Activated T-helper 17 cell treated with anti-CD3 and anti-CD28 coated beads, Interleukin-2, amount 50 U/mL, for 72 hours (primary cell): ENCODE results near the gene GNG13. TPM values are rescaled to one million over a fixed set of nuclear protein-coding genes. Genes with fewer than 3 reads are reported as not detected.

ENCODE experiments used
- total RNA-seq, 2 donors: library from RNA; stranded (reverse); gene quantifications; one replicate each; pipeline ENCODE4 v1.2.3, GENCODE V29; 2022

The GNG13 gene
- total RNA-seq, 2 donors from 2014 or later = not detected

Other genes with a start within 250 kb of the GNG13 start
- not detected for gene PRR35, start 240.3 kb downstream of the GNG13 start, total RNA-seq
- gene NHLRC4, start 233.7 kb downstream of the GNG13 start, total RNA-seq = 1 to 10 TPM in 1 of 2 donors, under 1 TPM in 1; 0.80 to 1.1 TPM
- gene PIGQ, start 230.8 kb downstream of the GNG13 start, total RNA-seq = 10 to 100 TPM; 28.0 to 34.2 TPM
- 10 to 100 TPM; 12.9 TPM for gene RAB40C, start 210.7 kb downstream of the GNG13 start, total RNA-seq
- gene WFIKKN1, start 169.7 kb downstream of the GNG13 start, total RNA-seq = under 1 TPM; 0.45 to 0.53 TPM
- 100 to 1,000 TPM in 1 of 2 donors, 10 to 100 TPM in 1; 87.4 to 115 TPM for gene METTL26, start 164.4 kb downstream of the GNG13 start, total RNA-seq
- gene MCRIP2, start 158.9 kb downstream of the GNG13 start, total RNA-seq = 10 to 100 TPM; 29.2 to 54.5 TPM
- gene WDR90, start 151.4 kb downstream of the GNG13 start, total RNA-seq = 10 to 100 TPM; 50.7 to 93.9 TPM
- gene RHOT2, start 132.6 kb downstream of the GNG13 start, total RNA-seq = 100 to 1,000 TPM; 134 to 149 TPM
- 1 to 10 TPM; 2.9 to 5.4 TPM for gene RHBDL1, start 125.1 kb downstream of the GNG13 start, total RNA-seq
- gene STUB1, start 120.3 kb downstream of the GNG13 start, total RNA-seq = 10 to 100 TPM; 47.5 to 98.2 TPM
- gene JMJD8, start 116.4 kb downstream of the GNG13 start, total RNA-seq = 10 to 100 TPM; 16.8 to 26.8 TPM
- 10 to 100 TPM; 15.6 to 18.7 TPM for gene WDR24, start 110.3 kb downstream of the GNG13 start, total RNA-seq
- gene FBXL16, start 94.9 kb downstream of the GNG13 start, total RNA-seq = 10 to 100 TPM in 1 of 2 donors, 1 to 10 TPM in 1; 6.4 to 23.6 TPM
- 1 to 10 TPM; 4.5 to 8.4 TPM for gene METRN, start 85.6 kb downstream of the GNG13 start, total RNA-seq
- 10 to 100 TPM; 13.5 to 22.4 TPM for gene ANTKMT, start 79.6 kb downstream of the GNG13 start, total RNA-seq
- 1 to 10 TPM; 4.3 to 4.4 TPM for gene CCDC78, start 74.3 kb downstream of the GNG13 start, total RNA-seq
- 10 to 100 TPM in 1 of 2 donors, 1 to 10 TPM in 1; 9.2 to 14.0 TPM for gene HAGHL, start 73.6 kb downstream of the GNG13 start, total RNA-seq
- 10 to 100 TPM; 39.2 to 47.1 TPM for gene CIAO3, start 59.7 kb downstream of the GNG13 start, total RNA-seq
- not detected for gene MSLN, start 40.0 kb downstream of the GNG13 start, total RNA-seq
- gene RPUSD1, start 12.4 kb downstream of the GNG13 start, total RNA-seq = 10 to 100 TPM; 13.2 to 40.6 TPM
- 10 to 100 TPM; 65.4 to 87.1 TPM for gene CHTF18, start 12.1 kb downstream of the GNG13 start, total RNA-seq
- gene LMF1, start 170.2 kb upstream of the GNG13 start, total RNA-seq = 10 to 100 TPM; 12.3 to 17.8 TPM
- gene SOX8, start 181.0 kb upstream of the GNG13 start, total RNA-seq = 1 to 10 TPM in 1 of 2 donors, under 1 TPM in 1; 0.35 to 3.8 TPM